Measurements from ENCODE around the gene PFDN4. TPM values are rescaled to one million over a fixed set of nuclear protein-coding genes. Genes with fewer than 3 reads are reported as not detected.

PFDN4 gene
- total RNA-seq, 1 donor from 2014 or later: 116 TPM

DNA sequence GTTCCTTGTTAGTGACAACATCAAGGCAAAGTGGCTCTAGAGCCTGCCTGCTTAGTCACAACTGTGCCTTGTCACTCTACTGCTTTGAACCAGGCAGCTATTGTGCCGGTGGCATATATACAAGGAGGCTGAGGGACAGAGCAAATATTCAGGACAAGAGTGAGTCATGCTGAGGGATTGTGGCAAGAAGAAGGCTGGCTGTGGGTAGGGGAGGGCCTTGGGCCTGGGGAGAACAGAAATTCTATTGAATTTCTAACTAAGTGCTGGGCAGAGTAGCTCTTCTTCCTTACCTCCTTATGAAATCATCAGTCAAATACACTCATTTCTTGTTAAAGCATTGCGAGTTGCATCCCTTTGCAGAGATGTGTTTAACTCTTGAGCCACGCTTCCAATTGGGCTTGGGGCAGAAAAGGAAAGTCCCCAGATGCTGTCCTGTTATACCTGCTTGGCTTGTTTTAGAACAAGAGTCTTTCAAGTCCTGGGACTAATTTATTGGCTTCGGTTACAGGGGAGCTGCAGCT, 59.7 kb downstream of the PFDN4 start:
- no peak for TF ChIP-seq CTCF (conservative IDR thresholded peaks at IDR 0.05; ENCODE audit: low read depth, low read length)

DNA sequence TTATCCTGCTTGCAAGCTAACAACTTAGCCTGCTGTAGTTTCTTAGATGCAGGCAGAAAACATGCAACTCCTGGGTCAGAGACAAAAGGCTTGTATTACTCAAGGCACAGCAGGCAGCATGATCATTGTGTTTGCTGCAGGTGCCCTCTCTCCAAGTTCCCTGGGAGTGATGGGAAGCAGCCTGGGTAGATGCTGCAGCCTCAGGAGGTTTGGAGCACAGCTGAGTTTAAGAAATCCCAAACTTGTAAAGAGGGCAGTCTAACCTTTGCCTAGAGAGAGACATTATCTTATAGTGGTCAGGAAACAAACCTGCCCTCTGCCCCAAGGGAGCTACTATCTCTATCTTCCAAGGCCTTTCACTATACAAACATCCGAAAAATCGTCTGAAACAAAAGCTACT, 61.1 kb downstream of the PFDN4 start:
- DNase-seq (ENCODE audit: low read depth): no peak

More for the DNA sequence above, 59.7 kb downstream of the PFDN4 start:
- DNase-seq (ENCODE audit: low read depth): peak; percentile 35
- H3K4me3 ChIP-seq (ENCODE audit: low read depth, low read length): no peak overlapping the region

More for the DNA sequence above, 61.1 kb downstream of the PFDN4 start:
- H3K4me3 ChIP-seq (ENCODE audit: low read depth, low read length): no peak overlapping the region
- no peak for TF ChIP-seq CTCF (conservative IDR thresholded peaks at IDR 0.05; ENCODE audit: low read depth, low read length)

Other genes with a start within 250 kb of the PFDN4 start
- under 0.01 and 0.65 TPM in 2 replicates for gene BCAS1, start 137.5 kb upstream of the PFDN4 start, total RNA-seq
- 0.80 and 1.5 TPM in 2 replicates for gene CYP24A1, start 34.1 kb upstream of the PFDN4 start, total RNA-seq